Parathyroid adenoma (tissue), 2 donors: ENCODE data around the gene GIPC1.
"Not testable (repeated sequence)": the region's sequence is repeated elsewhere in the genome, so short reads cannot be mapped to it uniquely, and the experiment has no call there.

Source experiments
- H2AFZ ChIP-seq: fragments of 300-600 bp; sonication (generic); one replicate; pipeline ENCODE4 v1.7.0; 2017; ENCODE audit warnings: antibody characterized with exemption, mild to moderate bottlenecking
- H3K27ac ChIP-seq: fragments of 300-600 bp; sonication (generic); one replicate; pipeline ENCODE4 v1.7.0; 2017
- H3K27me3 ChIP-seq: fragments of 300-600 bp; sonication (generic); one replicate; pipeline ENCODE4 v1.7.0; 2017; ENCODE audit warnings: low read length; ENCODE audit not compliant: control insufficient read depth, insufficient read depth
- H3K36me3 ChIP-seq: fragments of 300-600 bp; sonication (generic); one replicate; pipeline ENCODE4 v1.7.0; 2017; ENCODE audit warnings: low read length; ENCODE audit not compliant: control insufficient read depth, insufficient read depth
- H3K4me1 ChIP-seq: fragments of 300-600 bp; sonication (generic); one replicate; pipeline ENCODE4 v1.7.0; 2017; ENCODE audit warnings: control low read depth
- H3K4me2 ChIP-seq: fragments of 300-600 bp; sonication (generic); one replicate; pipeline ENCODE4 v1.7.0; 2017; ENCODE audit warnings: low read length
- H3K4me3 ChIP-seq: fragments of 300-600 bp; sonication (generic); one replicate; pipeline ENCODE4 v1.7.0; 2017; ENCODE audit warnings: low read depth, low read length
- H3K79me2 ChIP-seq: fragments of 300-600 bp; sonication (generic); one replicate; pipeline ENCODE4 v1.7.0; 2017; ENCODE audit warnings: control low read depth
- H3K9ac ChIP-seq: fragments of 300-600 bp; sonication (generic); one replicate; pipeline ENCODE4 v1.7.0; 2017; ENCODE audit warnings: mild to moderate bottlenecking
- H3K9me3 ChIP-seq: fragments of 300-600 bp; sonication (generic); one replicate; pipeline ENCODE4 v1.7.0; 2017; ENCODE audit warnings: low read length; ENCODE audit not compliant: control insufficient read depth
- TF ChIP-seq, protein P1 (sequence below): fragments of 300-600 bp; sonication (generic); IDR thresholded peaks from one replicate; pipeline ENCODE4 v1.7.0; 2017; ENCODE audit warnings: antibody characterized with exemption, mild to moderate bottlenecking
- donor health status: primary hyperparathyroidism.

GIPC1 gene

DNA sequence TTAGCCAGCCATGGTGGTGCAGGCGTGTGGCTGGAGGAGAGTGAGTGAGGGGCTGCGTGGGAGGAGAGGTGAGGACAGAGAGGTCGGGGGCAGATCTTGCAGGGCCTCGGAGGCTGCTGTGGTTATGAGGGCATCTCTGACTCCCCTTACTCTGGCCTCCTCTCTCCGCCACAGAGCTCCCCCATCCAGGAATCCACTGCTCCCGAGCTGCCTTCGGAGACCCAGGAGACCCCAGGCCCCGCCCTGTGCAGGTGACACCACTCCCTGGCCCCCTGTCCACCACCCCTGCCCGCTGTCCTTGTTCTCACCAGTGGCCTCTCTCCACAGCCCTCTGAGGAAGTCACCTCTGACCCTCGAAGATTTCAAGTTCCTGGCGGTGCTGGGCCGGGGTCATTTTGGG is 28.5 kb downstream of the GIPC1 start:
- Histone ChIP-seq H3K4me3 (no peak overlapping the region), H3K4me1 (peaks cover 3% of the 10 kb centered on the region), H2AFZ (no peak overlapping the region), H3K9ac (no peak overlapping the region), H3K4me2 (no peak overlapping the region), H3K27ac (no peak overlapping the region), H3K36me3 (no peaks in the 10 kb centered on the region), H3K27me3 (no peaks in the 10 kb centered on the region), H3K9me3 (no peaks in the 10 kb centered on the region), H3K79me2 (no peaks in the 10 kb centered on the region)
- TF ChIP-seq, protein P1, sequence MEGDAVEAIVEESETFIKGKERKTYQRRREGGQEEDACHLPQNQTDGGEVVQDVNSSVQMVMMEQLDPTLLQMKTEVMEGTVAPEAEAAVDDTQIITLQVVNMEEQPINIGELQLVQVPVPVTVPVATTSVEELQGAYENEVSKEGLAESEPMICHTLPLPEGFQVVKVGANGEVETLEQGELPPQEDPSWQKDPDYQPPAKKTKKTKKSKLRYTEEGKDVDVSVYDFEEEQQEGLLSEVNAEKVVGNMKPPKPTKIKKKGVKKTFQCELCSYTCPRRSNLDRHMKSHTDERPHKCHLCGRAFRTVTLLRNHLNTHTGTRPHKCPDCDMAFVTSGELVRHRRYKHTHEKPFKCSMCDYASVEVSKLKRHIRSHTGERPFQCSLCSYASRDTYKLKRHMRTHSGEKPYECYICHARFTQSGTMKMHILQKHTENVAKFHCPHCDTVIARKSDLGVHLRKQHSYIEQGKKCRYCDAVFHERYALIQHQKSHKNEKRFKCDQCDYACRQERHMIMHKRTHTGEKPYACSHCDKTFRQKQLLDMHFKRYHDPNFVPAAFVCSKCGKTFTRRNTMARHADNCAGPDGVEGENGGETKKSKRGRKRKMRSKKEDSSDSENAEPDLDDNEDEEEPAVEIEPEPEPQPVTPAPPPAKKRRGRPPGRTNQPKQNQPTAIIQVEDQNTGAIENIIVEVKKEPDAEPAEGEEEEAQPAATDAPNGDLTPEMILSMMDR: no peak

DNA sequence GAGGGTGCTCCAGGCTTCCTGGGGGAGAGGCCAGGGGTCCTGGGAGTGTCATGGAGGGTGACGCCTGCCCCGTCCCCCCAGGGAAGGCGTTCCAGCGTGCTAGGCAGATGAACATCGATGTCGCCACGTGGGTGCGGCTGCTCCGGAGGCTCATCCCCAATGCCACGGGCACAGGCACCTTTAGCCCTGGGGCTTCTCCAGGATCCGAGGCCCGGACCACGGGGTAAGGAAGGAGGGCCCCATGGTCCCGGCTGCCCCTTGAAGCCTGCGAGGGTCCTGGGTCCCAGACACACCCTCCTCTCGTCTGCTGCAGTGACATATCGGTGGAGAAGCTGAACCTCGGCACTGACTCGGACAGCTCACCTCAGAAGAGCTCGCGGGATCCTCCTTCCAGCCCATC is 32.2 kb downstream of the GIPC1 start:
- Histone ChIP-seq H3K36me3 (no peaks in the 10 kb centered on the region), H3K4me3 (no peak overlapping the region), H3K79me2 (no peaks in the 10 kb centered on the region), H3K4me2 (no peak overlapping the region), H3K9ac (no peak overlapping the region), H3K27me3 (no peaks in the 10 kb centered on the region), H3K27ac (no peak overlapping the region), H3K9me3 (no peaks in the 10 kb centered on the region), H3K4me1 (no peaks in the 10 kb centered on the region), H2AFZ (no peak overlapping the region)
- TF ChIP-seq, protein P1: no peak

DNA sequence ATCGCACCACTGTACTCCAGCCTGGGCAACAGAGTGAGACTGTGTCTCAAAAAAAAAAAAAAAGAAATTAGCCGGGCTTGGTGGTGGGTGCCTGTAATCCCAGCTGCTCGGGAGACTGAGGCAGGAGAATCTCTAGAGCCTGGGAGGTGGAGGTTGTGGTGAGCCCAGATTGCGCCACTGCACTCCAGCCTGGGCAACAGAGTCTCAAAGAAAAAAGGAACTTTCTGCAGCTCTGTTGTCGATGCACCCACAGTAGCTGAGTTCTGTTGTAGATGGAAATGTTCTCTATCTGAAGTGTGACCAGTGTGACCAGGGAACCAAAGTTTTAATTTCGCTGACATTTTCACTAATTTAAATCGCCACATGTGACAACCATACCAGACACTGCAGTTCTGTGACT is 33.5 kb downstream of the GIPC1 start:
- H3K79me2 ChIP-seq, H2AFZ ChIP-seq, H3K27ac ChIP-seq, H3K9me3 ChIP-seq, H3K4me1 ChIP-seq, H3K9ac ChIP-seq, H3K36me3 ChIP-seq, H3K27me3 ChIP-seq, H3K4me2 ChIP-seq, H3K4me3 ChIP-seq: not testable (repeated sequence)

DNA sequence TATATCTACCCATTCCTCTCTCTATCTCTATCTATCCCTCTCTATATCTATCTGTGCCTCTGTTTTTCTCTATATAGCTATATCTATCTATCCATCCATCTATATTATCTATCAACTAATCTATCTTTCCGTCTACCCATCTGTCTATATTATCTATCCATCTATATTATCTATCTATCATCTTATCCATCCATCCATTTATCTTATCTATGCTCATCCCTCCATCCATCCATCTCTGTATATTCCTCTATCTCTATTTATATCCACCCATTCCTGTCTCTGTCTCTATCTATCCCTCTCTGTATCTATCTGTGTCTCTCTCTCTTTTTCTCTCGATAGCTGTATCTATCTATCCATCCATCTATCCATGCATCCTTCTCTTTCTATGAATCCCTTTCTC is 35.0 kb downstream of the GIPC1 start:
- no peak overlapping the region for H3K4me2 ChIP-seq
- H3K27me3 ChIP-seq: no peaks in the 10 kb centered on the region
- TF ChIP-seq, protein P1: no peak
- H3K79me2 ChIP-seq: no peaks in the 10 kb centered on the region
- H3K27ac ChIP-seq: no peak overlapping the region
- H3K4me3 ChIP-seq: no peak overlapping the region
- H3K36me3 ChIP-seq: no peaks in the 10 kb centered on the region
- H2AFZ ChIP-seq: no peak overlapping the region
- H3K9ac ChIP-seq: no peak overlapping the region
- no peaks in the 10 kb centered on the region for H3K9me3 ChIP-seq
- H3K4me1 ChIP-seq: no peaks in the 10 kb centered on the region

DNA sequence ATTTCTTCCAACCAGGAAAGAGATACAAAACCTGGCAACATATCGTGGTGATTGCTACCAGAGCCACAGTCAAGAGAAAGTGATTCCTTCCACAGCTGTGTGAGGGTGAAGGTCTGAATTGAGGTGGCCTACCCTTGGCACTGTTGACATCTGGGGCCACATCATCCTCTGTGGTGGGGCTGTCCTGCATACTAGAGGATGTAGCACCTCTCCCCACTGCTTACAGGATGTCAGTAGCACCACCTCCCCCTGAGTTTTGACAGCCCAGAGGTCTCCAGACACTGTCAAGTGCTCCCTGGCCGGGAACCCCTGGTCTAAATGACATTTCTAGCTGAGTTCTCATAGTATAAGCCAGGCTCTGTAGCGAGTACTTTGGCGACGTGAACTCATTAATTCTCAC is 36.2 kb downstream of the GIPC1 start:
- Histone ChIP-seq H3K4me2 (no peak overlapping the region), H2AFZ (no peak overlapping the region), H3K4me1 (no peaks in the 10 kb centered on the region), H3K9ac (no peak overlapping the region), H3K79me2 (no peaks in the 10 kb centered on the region), H3K36me3 (no peaks in the 10 kb centered on the region), H3K4me3 (no peak overlapping the region), H3K9me3 (no peaks in the 10 kb centered on the region), H3K27ac (no peak overlapping the region), H3K27me3 (no peaks in the 10 kb centered on the region)
- TF ChIP-seq, protein P1: no peak

DNA sequence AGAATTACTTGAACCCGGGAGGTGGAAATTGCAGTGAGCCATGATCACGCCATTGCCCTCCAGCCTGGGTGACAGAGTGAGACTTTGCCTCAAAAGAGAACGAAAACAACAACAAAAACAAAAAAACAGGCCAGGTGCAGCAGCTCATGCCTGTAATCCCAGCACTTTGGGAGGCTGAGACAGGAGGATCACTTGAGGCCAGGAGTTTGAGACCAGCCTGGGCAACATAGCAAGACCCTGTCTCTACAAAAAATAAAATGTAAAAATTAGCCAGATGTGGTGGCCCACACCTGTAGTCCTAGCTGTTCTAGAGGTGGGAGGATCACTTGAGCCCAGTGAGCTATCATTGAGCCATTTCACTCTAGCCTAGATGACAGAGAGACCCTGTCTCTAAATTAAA is 43.6 kb downstream of the GIPC1 start:
- H3K4me2 ChIP-seq, H3K4me3 ChIP-seq, H3K79me2 ChIP-seq, H2AFZ ChIP-seq, H3K9ac ChIP-seq, H3K27me3 ChIP-seq, H3K36me3 ChIP-seq, H3K27ac ChIP-seq, H3K9me3 ChIP-seq, H3K4me1 ChIP-seq: not testable (repeated sequence)
